HG03064 (cell line): ENCODE measurements around the gene JAG1.
"Not testable (repeated sequence)": the region's sequence is repeated elsewhere in the genome, so short reads cannot be mapped to it uniquely, and the experiment has no call there.

Experiments used
- ATAC-seq: cut with Tn5 transposase; IDR thresholded peaks from one replicate; pipeline ENCODE4 v1.9.1; 2021; ENCODE audit warnings: low read depth; ENCODE audit not compliant: unreplicated experiment

The JAG1 gene

DNA sequence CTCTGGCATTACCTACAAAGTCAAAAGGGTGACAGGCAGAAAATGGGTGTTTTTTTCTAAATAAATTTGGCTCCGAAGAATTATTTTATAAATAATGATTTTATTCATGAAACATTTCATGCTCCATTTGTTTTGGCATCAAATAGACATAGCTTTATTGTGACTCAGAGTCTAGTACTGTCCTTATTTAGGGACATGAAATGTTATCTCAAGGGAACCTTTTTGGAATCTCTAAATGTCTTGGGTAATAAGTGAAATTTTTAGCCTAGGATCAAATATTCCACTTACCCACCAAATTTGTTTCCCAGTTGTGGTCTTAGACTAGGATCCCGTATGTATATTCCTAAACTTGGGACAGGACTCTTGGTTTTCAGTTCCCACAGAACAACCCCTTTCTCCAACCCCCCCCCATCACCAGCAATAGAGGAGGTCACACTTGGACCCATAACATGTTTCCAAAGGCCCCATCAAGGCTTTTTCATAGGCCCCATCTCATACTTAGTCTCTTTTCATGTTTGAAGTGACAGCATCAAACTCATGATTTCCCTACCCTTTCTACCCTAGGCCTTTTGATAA is 81.8 kb downstream of the JAG1 start:
- no peak for ATAC-seq

- no peak for ATAC-seq
Observed at GRCh38 chr20:10590950-10591671, 82.7 kb downstream of the JAG1 start.

DNA sequence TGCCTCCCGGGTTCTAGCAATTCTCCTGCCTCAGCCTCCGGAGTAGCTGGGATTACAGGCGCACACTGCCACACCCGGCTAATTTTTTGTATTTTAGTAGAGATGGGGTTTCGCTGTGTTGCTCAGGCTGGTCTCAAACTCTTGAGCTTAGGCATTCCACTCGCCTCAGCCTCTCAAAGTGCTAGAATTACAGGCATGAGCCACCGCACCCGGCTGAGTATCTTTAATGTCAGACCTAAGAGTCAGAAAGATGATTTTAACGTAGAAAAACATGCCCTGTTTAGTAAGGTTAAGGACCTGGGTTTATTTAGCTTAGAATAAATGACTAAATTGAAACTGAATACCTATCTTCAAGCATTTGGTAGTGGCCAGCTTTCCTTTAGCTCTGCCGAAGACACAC is 83.4 kb downstream of the JAG1 start:
- ATAC-seq = not testable (repeated sequence)
